ENCODE data around the gene EGLN3.

- TF ChIP-seq EZH2 (IDR thresholded peaks at IDR 0.05; ENCODE audit: borderline replicate concordance, low read depth, low read length, severe bottlenecking) (no peak), CTCF (IDR thresholded peaks at IDR 0.05; ENCODE audit: extremely low read depth in 1 of 2, insufficient read depth in 1 of 2, low read depth in 1 of 2, low read length in 2 of 2) (no peak), GATA2 (IDR thresholded peaks at IDR 0.05; ENCODE audit: insufficient read depth, insufficient read length, low read depth, low read length) (no peak), POLR2A (IDR thresholded peaks at IDR 0.05; ENCODE audit: low read depth, low read length) (no peak), MAX (IDR thresholded peaks at IDR 0.05; ENCODE audit: insufficient read depth, insufficient read length) (no peak)
These were observed 52.9 kb downstream of the EGLN3 start for GRCh38 chr14:33897878-33898535.

Data from endothelial cell of umbilical vein (primary cell).